GM21825 (cell line): ENCODE measurements around the gene EIF4H.
A peak's percentile ranks its signal among the peaks of the same experiment; 100 is the strongest.
"Not testable (repeated sequence)": the region's sequence is repeated elsewhere in the genome, so short reads cannot be mapped to it uniquely, and the experiment has no call there.

Experiments
- ATAC-seq: cut with Tn5 transposase; IDR thresholded peaks from one replicate; pipeline ENCODE4 v1.9.1; 2021; ENCODE audit warnings: mild to moderate bottlenecking, moderate library complexity; ENCODE audit not compliant: unreplicated experiment

The EIF4H gene

GRCh38 chr7:74197449-74198124 is 23.4 kb downstream of the EIF4H start:
- ATAC-seq: no peak

GRCh38 chr7:74199551-74200355 is 25.6 kb downstream of the EIF4H start:
- no peak for ATAC-seq

DNA sequence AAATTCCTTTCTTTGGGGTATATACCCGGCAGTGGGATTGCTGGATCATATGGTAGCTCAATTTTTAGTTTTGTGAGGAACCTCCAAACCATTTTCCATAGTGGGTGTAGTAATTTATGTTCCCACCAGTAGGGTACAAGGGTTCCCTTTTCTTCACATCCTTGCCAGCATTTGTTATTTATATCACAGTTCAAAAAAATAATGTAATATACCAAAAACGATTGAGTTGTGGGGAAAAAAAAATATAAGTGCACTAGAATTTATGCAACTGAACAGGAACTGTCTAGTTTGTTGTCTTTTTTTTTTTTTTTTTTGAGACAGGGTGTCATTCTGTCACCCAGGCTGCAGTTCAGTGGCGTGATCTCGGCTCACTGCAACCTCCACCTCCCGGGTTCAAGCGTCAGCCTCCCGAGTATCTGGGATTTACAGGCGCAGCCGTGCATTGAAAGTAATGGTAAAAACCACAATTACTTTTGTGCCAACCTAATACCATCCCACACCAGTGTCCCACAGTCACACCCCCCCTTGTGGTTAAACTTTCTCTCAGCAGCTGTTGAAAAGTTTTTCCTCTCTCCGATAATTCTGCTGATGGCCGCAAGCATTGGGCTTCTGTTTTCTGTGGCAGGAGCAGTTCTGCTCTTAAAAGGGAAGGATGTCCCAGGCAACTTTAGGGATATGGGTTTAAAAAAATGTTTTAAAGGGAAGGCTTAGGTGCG is 28.8 kb downstream of the EIF4H start:
- no peak for ATAC-seq

GRCh38 chr7:74203956-74204618 is 29.9 kb downstream of the EIF4H start:
- no peak for ATAC-seq

DNA sequence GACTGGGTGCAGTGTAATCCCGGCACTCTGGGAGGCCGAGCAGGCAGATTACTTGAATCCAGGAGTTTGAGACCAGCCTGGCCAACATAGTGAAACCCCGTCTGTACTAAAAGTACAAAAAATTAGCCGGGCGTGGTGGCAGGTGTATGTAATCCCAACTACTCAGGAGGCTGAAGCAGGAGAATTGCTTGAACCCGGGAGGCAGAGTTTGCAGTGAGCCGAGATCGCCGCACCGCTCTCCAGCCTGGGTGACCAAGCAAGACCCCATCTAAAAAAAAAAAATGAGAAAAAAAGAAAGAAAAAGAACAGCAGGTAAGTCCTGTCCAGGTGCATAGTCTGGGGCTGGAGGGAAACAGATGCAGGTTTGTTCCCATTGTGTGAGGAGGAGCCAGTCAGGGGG is 31.9 kb downstream of the EIF4H start:
- ATAC-seq: not testable (repeated sequence)

GRCh38 chr7:74206589-74207120 is 32.5 kb downstream of the EIF4H start:
- no peak for ATAC-seq

GRCh38 chr7:74207586-74207985 is 33.4 kb downstream of the EIF4H start:
- no peak for ATAC-seq

- ATAC-seq: not testable (repeated sequence)
Measured at GRCh38 chr7:74208241-74208640, 34.1 kb downstream of the EIF4H start.

DNA sequence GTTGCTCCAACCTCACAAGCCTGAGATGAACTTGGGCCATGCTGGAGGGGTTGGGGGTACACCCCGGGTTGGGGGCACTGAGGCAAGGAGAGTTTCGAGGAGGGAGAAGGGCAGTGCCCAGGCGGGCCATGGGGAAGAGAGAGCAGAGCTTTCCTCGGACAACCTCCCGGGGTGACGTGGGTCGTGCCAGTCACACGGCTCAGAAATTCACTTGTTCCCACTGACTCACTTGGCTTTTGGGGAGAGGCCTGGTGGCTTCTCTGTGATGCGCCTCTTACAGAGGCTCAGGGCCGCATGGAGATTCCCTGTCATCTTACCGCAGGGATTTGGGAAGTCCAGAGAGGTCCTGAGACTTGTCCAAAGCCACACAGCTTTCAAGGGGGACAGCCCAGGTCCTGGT is 38.5 kb downstream of the EIF4H start:
- ATAC-seq: no peak

DNA sequence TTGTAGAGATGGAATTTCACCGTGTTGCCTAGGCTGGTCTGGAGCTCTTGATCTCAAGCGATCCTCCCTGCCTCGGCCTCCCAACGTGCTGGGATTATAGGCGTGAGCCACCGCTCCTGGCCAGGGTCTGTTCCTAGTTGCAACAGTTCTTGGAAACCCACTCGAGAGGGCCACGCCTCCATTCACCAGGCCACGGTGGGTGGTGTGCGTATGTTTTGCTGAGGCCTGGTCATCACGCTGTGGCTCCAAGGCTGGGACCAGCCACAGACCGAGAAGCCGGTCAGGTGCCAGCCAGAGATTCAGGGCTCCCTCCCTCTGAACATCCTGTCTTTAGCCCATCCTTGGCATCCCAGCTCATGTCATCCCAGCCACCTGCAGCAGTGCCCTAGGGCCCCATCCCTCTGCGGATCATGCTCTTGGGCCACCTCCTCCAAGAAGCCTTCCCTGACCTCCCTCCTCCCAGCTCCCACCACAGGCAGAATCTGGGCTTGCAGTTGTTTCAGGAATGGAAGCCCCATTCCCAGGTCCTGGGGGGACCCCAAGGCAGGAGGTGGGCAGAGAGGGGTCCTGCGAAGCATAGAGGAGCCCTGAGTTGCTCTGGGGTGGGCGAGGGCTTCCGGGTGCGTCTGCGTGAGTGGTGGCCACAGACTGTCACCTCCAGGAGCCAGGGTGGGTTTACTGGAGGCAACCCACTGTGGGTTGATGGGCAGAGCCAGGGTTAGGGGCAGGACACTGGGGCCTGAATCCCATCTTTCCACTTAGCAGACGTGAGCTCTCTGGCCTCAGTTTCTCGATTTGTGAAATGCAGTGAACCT is 40.9 kb downstream of the EIF4H start:
- no peak for ATAC-seq

DNA sequence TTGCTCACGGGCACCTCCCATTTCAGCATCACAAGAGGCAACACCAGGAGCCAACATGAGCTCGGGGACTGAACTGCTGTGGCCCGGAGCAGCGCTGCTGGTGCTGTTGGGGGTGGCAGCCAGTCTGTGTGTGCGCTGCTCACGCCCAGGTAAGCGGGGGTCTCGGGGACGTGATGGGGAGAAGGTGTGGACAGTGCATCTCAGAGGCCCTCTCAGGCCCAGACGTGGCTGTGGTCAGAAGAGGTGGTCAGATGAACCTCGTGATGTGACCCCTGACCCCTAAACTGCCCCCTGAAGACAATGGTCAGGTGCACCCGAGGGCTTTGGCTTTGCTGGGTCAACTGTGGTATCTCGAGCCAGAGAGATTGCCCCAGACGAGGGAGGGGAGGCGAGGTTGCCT is 41.8 kb downstream of the EIF4H start:
- no peak for ATAC-seq

DNA sequence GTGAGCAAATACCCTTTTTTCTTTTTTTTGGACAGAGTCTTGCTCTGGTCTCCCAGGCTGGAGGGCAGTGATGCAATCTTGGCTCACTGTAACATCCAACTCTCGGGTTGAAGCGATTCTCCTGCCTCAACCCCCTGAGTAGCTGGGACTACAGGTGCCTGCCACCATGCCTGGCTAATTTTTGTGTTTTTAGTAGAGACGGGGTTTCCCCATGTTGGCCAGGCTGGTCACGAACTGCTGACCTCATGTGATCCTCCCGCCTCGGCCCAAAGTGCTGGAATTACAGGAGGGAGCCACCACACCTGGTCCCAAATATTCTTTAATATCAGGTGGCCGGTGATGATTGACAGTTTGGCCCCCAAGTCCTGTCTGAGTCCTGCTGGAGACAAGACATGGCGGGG is 42.2 kb downstream of the EIF4H start:
- no peak for ATAC-seq

- peak; percentile 54 for ATAC-seq
Measured at GRCh38 chr7:74217455-74218342, 43.5 kb downstream of the EIF4H start.

DNA sequence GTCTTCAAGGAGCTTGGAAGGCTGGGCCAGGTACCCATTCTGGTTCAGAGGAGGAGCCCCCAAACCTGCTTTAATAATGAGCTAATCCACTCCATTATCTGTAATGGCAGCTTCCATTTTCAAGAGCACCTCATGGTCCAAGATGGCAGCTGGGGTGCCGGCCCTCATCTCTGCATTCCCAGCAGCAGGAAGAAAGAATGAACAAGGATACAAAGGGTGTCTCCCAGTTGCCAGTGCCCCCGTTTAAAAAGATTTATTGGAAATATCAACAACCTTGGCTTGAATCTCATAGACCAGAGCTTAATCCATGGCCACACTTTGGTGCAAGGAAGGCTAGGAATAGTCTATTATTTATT is 44.2 kb downstream of the EIF4H start:
- no peak for ATAC-seq

- ATAC-seq: no peak
Measured at GRCh38 chr7:74219416-74219815, 45.3 kb downstream of the EIF4H start.

DNA sequence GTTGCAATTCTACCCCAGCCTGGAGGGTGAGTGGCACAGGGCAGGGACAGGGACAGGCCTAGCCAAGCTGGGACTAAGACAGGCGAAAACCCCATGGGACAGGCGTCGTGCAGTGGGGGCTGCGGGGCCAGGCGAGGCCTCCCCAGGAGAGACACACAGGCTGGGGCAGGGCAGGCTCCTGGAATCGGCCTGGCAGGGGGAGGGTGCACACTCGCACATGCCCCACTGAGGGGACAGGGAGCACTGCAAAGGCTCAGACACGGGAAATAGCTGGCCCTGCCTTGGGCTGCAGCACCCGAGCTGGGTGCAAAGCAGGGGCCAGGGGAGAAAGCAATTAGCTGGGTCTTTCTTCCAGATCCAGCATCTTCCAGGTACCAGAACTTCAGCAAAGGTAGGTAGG is 46.1 kb downstream of the EIF4H start:
- ATAC-seq: no peak

GRCh38 chr7:74221713-74222112 is 47.6 kb downstream of the EIF4H start:
- no peak for ATAC-seq

DNA sequence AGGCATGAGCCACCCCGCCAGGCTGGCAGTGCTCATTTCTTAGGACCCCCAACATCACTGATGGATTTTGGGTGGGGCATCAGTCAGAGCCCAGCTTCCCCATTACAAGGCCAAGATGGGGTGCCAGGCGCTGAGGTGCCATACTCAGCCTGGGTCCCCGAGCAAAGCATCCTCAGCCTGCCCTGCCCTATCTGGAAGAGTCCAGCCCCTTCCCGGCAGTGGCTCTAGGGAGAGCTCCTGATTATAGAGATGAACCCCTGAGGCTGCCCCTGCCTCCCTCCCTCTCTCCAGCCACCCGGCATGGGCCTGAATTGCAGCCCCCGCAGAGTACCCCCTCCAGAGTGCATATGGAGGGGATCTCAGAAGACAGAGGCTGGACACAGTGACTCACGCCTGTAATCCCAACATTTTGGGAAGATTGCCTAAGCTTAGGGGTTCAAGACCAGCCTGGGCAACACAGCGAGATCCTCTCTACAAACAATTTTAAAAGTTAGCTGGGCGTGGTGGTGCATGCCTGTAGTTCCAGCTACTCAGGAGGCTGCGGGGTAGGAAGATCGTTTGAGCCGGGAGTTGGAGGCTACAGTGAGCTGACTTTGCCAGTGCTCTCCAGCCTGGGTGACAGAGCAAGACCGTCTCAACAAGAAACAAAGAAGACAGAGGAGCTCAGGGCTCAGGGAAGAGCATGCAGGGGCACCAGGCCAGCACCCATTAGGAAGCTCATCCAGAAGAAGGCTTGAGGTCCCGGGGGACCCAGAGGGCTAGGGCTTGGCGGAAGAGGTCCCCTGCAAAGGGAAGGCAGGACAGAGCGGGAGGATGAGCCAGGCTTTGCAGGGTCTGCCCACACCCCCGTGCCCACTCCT is 48.9 kb downstream of the EIF4H start:
- ATAC-seq: no peak
